OCI-LY1 (cell line): ENCODE data around the gene P2RY10.
"Not testable (repeated sequence)": the region's sequence is repeated elsewhere in the genome, so short reads cannot be mapped to it uniquely, and the experiment has no call there.

Experiments
- CTCF ChIP-seq: fragments of 200-600 bp; sonication (generic), shearing (Covaris generic); IDR thresholded peaks from 2 replicates; pipeline ENCODE4 v1.5.1; 2017; ENCODE audit warnings: mild to moderate bottlenecking, antibody characterized with exemption, low read length, moderate library complexity, mixed read lengths
- EZH2 ChIP-seq: fragments of 200-600 bp; sonication (generic), shearing (Covaris generic); IDR thresholded peaks from 2 replicates; pipeline ENCODE4 v1.8.0; 2017; ENCODE audit warnings: borderline replicate concordance, mixed run types, mild to moderate bottlenecking, antibody characterized with exemption, low read length, moderate library complexity, mixed read lengths

GRCh38 chrX:79007540-79007939 lies 62.3 kb downstream of the P2RY10 start:
- TF ChIP-seq CTCF, EZH2: not testable (repeated sequence)
